Activated CD4-positive, alpha-beta T cell treated with anti-CD3 and anti-CD28 coated beads for 48 hours (primary cell): ENCODE results near the gene SPAG5.

Experiments
- DNase-seq: peaks from one replicate; pipeline ENCODE4 v3.0.0-alpha.2; 2020

The SPAG5 gene

DNA sequence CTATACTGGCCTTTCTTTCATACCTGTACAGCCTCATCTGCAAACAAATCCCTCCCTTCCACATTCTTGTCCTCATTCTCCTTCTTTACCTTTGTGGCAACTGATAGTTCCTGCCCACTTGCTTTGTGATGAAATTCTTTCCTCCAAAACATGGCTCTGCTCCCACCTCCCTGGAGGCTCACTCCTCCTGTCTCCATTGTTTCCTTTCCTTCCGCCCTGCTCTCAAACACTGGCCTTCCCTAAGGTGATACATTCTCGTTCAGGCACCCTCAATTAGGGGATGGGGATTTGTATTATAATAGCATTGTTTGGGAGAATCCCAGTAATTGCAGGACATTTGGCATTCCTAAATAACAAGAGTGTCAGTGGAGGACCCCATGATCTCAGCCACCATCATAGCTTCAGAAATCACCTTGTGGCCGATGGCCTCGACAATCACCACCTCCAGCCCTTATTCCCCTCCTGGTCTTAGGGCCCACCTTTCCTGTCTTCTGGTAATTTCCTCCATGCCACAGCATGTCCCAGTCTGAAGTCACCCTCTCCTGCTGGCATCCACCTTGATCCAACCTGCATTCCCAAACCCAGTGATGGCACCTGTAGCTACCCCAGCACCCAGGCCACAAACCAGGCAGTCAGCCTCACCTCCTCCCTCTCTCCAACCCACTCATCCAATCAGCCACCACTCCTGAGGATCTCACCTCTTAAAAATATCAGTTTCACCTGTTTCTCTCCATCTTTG, 54.3 kb downstream of the SPAG5 start:
- DNase-seq, result no peak

DNA sequence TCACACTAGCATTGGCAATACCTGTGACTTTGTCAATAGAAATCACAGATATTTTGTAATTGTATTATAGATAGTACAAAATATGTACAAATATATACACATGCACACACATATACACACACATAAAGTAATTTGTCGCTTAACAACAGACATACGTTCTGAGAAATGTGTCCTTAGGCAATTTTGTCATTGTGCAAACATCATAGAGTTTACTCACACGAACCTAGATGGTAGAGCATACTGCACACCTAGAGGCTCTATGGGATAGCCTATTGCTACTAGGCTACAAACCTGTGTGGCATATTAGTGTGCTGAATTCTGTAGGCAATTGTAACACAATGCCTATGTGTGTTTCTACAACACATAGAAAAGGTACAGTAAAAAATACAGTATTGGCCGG, 57.4 kb downstream of the SPAG5 start:
- no peak for DNase-seq

- no peak for DNase-seq
Observed at GRCh38 chr17:28540231-28540630, 58.6 kb downstream of the SPAG5 start.

- DNase-seq, result no peak
Observed at GRCh38 chr17:28538296-28538895, 60.4 kb downstream of the SPAG5 start.

DNA sequence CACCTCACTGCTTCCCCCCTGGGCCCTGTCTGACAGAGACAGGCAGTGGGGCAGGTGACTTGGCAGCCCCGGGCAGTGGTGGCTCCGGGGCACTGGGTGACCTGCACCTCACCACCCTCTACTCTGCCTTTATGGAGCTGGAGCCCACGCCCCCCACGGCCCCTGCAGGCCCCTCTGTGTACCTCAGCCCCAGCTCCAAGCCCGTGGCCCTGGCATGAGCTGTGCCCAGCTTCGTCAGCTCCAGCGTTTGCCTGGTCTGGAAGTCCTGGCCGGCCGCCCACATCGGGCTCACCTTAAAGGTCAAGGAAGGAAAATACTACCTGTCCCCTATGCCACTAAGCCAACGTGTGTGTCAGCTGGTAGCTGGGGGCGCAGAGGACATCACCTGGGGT, 61.6 kb downstream of the SPAG5 start:
- DNase-seq, result no peak

DNA sequence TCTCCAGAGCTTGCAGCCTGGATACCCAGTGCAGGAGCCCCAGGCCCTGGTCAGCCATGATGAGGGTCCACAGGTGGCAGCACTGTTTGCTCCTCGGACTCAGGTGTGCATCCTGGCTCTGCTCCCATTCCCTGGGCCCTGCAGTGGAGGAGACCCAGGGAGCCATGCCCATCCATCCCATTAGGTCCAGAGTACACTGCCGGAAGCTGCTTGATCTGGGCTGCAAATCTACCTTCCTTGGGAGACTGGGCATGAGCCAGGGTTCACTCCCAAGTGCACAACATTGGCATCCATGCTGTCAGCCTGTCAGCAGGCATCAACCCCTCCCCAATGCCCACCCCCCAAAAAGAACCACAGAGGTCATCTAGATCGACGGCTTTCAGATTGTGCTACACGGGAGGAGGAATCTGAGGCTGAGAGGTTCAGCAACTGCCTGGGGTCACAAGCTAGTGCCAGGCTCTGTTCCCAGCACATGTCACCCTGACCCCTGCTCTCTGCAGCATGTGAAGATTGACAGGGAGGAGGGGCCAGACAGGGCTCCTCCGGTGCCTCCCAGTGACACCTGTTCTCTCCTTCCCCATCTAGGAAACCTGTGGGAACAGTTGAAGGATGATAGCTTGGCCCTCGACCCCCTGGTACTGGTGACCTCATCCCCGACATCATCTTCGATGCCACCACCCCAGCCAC, 62.1 kb downstream of the SPAG5 start:
- no peak for DNase-seq

DNA sequence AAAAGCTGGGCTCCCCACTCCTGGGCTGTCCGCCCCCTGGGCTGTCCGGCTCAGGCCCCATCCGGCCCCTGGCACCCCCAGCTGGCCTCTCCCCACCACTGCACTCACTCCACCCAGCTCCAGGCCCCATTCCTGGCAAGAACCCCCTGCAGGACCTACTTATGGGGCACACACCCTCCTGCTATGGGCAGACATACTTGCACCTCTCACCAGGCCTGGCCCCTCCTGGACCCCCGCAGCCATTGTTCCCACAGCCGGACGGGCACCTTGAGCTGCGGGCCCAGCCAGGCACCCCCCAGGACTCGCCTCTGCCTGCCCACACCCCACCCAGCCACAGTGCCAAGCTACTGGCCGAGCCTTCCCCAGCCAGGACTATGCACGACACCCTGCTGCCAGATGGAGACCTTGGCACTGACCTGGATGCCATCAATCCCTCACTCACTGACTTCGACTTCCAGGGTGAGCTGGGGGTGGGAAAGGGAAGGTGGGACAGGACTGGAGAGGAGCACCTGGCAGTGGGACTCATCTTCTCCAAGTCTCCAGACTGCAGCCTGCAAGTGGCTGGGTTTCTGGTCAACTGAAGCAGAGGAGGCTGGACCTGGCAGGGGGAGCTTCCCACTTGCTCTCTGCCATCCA, 64.0 kb downstream of the SPAG5 start:
- no peak for DNase-seq

- no peak for DNase-seq
Observed at GRCh38 chr17:28533091-28533807, 65.6 kb downstream of the SPAG5 start.

GRCh38 chr17:28532050-28532960, 66.5 kb downstream of the SPAG5 start:
- no peak for DNase-seq

DNA sequence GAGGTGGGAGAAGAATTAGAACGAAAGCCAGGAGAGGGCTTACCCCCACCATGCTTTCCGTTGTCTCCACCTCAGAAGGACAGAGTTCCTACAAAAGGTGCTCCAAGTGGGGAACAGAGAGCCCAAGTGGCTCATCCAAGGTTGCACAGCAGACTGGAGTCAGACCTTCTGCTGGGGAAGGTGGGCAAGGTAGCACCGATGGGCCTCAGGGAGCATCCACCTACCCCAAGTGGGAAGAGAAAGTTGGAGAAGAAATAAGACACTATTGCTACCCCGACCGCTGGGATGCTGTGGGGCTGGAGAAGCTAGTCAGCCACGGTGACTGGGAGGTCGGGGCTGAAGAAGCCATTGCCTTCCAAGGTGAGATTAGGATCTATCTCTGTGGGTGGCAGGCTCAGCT, 67.9 kb downstream of the SPAG5 start:
- DNase-seq, result no peak

GRCh38 chr17:28530250-28530649, 68.6 kb downstream of the SPAG5 start:
- DNase-seq, result no peak

DNA sequence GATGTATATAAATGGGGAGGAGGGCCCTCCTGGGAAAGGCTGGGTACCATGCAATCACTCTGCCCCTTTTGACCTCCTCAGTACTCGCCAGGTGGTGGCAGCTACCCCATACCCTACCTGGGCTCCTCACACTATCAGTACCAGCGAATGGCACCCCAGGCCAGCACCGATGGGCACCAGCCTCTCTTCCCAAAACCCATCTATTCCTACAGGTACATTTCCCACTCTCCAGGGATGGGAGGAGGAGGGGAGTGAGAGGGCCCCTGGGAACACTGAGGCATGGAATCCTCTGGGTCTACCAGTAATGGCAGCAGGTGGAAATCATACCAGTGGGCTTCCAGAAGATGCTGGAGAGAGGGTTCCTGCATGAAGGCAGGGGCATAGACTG, 69.8 kb downstream of the SPAG5 start:
- no peak for DNase-seq

DNA sequence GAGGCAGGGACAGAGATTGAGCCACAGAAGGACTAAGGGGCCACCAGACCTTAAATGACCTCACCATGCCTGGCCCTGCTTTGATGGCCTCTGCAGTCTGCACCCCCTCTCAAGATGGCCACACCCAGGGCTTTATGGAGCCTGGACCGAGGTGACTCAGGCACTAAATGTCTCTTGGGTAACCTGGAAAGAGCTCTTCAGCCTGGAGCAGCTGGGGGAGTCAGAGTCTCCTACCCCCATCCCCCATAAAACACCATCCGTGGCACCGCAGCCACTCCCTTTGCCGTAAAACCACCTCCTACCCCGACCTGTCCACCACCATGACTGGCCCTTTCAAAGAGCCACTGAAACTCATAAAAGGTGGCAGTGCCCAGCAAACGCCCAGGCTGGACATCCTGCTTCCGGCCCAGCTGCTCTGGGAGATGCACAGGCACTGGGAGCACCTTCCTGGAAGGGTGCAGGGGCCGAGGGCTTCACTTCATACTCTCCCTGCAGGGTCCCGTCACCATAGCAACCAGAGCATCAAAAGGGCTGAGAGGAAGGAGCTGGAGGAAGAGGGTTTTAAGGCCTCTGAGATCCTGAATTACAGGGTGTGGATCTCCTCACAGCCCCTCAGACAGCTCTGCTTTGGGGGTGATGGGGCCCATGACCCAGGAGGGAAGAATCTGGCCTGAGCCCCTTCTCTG, 70.4 kb downstream of the SPAG5 start:
- no peak for DNase-seq

GRCh38 chr17:28527859-28528258, 71.0 kb downstream of the SPAG5 start:
- DNase-seq, result no peak
